Neural progenitor cell (in vitro differentiated cells): Measurements from ENCODE around the gene BPIFB2. TPM values are rescaled to one million over a fixed set of nuclear protein-coding genes. Genes with fewer than 3 reads are reported as not detected.

Experiments used
- DNase-seq: peaks from one replicate; pipeline ENCODE4 v3.0.0-alpha.2; 2016; ENCODE audit warnings: low spot score
- H2AFZ ChIP-seq: fragments of 200-600 bp; sonication (generic); replicated peaks from 2 replicates; pipeline ENCODE4 v1.6.1; 2016; ENCODE audit warnings: antibody characterized with exemption
- H3F3A ChIP-seq: fragments of 200-600 bp; sonication (generic); 2 replicates; pipeline ENCODE4 v1.6.1; 2016; ENCODE audit warnings: antibody characterized with exemption, low read depth
- H3K27ac ChIP-seq: fragments of 200-600 bp; sonication (generic); 2 replicates; pipeline ENCODE4 v1.5.1; 2016; ENCODE audit warnings: mild to moderate bottlenecking
- H3K27me3 ChIP-seq: fragments of 200-600 bp; sonication (generic); 2 replicates; pipeline ENCODE4 v1.6.1; 2016; ENCODE audit warnings: mild to moderate bottlenecking, moderate library complexity
- H3K36me3 ChIP-seq: fragments of 200-600 bp; sonication (generic); 2 replicates; pipeline ENCODE4 v1.5.1; 2016
- H3K4me1 ChIP-seq: fragments of 200-600 bp; sonication (generic); 2 replicates; pipeline ENCODE4 v1.6.1; 2016; ENCODE audit warnings: mixed run types
- H3K4me2 ChIP-seq: fragments of 200-600 bp; sonication (generic); 2 replicates; pipeline ENCODE4 v1.6.1; 2016
- H3K4me3 ChIP-seq: fragments of 200-600 bp; sonication (generic); 2 replicates; pipeline ENCODE4 v1.5.1; 2016
- H3K79me2 ChIP-seq: fragments of 200-600 bp; sonication (generic); 2 replicates; pipeline ENCODE4 v1.6.1; 2016; ENCODE audit warnings: low read depth
- H3K9ac ChIP-seq: fragments of 200-600 bp; sonication (generic); 2 replicates; pipeline ENCODE4 v1.6.1; 2016
- H3K9me3 ChIP-seq: fragments of 200-600 bp; sonication (generic); 2 replicates; pipeline ENCODE4 v1.5.1; 2016; ENCODE audit warnings: low read depth
- H4K20me1 ChIP-seq: fragments of 200-600 bp; sonication (generic); 2 replicates; pipeline ENCODE4 v1.6.1; 2016; ENCODE audit warnings: low read depth
- H3K27ac Mint-ChIP-seq: 3 replicates; pipeline ENCODE4 v1.8.0; 2021; ENCODE audit warnings: mixed read lengths
- H3K27me3 Mint-ChIP-seq: 2 replicates; pipeline ENCODE4 v1.8.0; 2022; ENCODE audit warnings: low read depth, mild to moderate bottlenecking, inconsistent platforms, moderate library complexity, mixed read lengths; ENCODE audit not compliant: insufficient read depth
- H3K36me3 Mint-ChIP-seq: 3 replicates; pipeline ENCODE4 v1.8.0; 2021; ENCODE audit warnings: mixed read lengths
- H3K4me1 Mint-ChIP-seq: 3 replicates; pipeline ENCODE4 v1.8.0; 2021; ENCODE audit warnings: mixed read lengths
- H3K4me3 Mint-ChIP-seq: 3 replicates; pipeline ENCODE4 v1.8.0; 2021; ENCODE audit warnings: mild to moderate bottlenecking, moderate library complexity, mixed read lengths
- H3K9me3 Mint-ChIP-seq: 3 replicates; pipeline ENCODE4 v1.8.0; 2020; ENCODE audit warnings: mixed read lengths
- EZH2 ChIP-seq: fragments of 200-600 bp; sonication (generic); IDR thresholded peaks from 2 replicates; pipeline ENCODE4 v1.6.1; 2017; ENCODE audit warnings: antibody characterized with exemption, mild to moderate bottlenecking, moderate library complexity
- EZH2phosphoT487 ChIP-seq: fragments of 200-600 bp; sonication (generic); IDR thresholded peaks from 2 replicates; pipeline ENCODE4 v1.6.1; 2017; ENCODE audit warnings: antibody characterized with exemption
- total RNA-seq: library from RNA; depleted of rRNA; stranded (reverse); fragments of >200 nt; gene quantifications from 2 replicates; pipeline ENCODE4 v1.2.3, GENCODE V29; 2015; ENCODE audit warnings: low replicate concordance
- TF ChIP-seq, protein P1 (sequence below): fragments of 200-600 bp; sonication (generic); IDR thresholded peaks from 2 replicates; pipeline ENCODE4 v1.5.1; 2017; ENCODE audit warnings: antibody characterized with exemption, mild to moderate bottlenecking

The BPIFB2 gene
- total RNA-seq, 1 donor from 2014 or later, result not detected

DNA sequence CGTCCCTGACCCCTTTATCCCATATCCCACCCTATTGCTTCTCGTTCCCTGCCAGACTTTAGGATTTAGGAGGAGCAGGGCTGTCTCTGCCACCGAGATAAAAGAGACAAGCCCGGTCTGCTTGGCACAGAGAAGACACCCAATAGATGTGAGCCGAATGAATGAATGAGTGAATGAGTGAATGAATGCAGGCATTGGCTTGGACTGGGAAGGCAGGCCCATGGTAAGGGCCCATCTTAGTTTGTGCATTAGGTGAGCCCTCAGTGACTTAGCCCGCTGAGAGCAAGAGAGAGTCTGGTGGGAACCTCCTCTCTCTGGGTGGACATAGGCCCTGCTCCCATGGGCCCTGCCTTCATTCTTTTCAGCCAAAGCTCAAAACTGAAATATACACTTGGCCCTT lies 23.1 kb downstream of the BPIFB2 start:
- H3K4me1 ChIP-seq, result no peaks in the 10 kb centered on the region
- no peak overlapping the region for H3K4me3 ChIP-seq
- H3K4me1 Mint-ChIP-seq, result no peaks in the 10 kb centered on the region
- no peaks in the 10 kb centered on the region for H3K9me3 Mint-ChIP-seq
- H3K36me3 ChIP-seq, result no peaks in the 10 kb centered on the region
- H3K4me3 Mint-ChIP-seq, result no peak overlapping the region
- H3K4me2 ChIP-seq, result no peak overlapping the region
- H3K9me3 ChIP-seq, result no peaks in the 10 kb centered on the region
- H3K79me2 ChIP-seq, result no peaks in the 10 kb centered on the region
- H4K20me1 ChIP-seq, result no peaks in the 10 kb centered on the region
- H3K27ac Mint-ChIP-seq, result no peak overlapping the region
- H3K27me3 Mint-ChIP-seq, result peaks cover 8% of the 10 kb centered on the region
- no peak overlapping the region for H3K27ac ChIP-seq
- DNase-seq, result no peak
- H3K9ac ChIP-seq, result no peak overlapping the region
- TF ChIP-seq EZH2phosphoT487 (no peak), EZH2 (no peak)
- TF ChIP-seq, protein P1, sequence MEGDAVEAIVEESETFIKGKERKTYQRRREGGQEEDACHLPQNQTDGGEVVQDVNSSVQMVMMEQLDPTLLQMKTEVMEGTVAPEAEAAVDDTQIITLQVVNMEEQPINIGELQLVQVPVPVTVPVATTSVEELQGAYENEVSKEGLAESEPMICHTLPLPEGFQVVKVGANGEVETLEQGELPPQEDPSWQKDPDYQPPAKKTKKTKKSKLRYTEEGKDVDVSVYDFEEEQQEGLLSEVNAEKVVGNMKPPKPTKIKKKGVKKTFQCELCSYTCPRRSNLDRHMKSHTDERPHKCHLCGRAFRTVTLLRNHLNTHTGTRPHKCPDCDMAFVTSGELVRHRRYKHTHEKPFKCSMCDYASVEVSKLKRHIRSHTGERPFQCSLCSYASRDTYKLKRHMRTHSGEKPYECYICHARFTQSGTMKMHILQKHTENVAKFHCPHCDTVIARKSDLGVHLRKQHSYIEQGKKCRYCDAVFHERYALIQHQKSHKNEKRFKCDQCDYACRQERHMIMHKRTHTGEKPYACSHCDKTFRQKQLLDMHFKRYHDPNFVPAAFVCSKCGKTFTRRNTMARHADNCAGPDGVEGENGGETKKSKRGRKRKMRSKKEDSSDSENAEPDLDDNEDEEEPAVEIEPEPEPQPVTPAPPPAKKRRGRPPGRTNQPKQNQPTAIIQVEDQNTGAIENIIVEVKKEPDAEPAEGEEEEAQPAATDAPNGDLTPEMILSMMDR, result no peak
- H2AFZ ChIP-seq, result no peak overlapping the region
- H3K36me3 Mint-ChIP-seq, result no peaks in the 10 kb centered on the region
- H3K27me3 ChIP-seq, result peaks cover 4% of the 10 kb centered on the region
- no peaks in the 10 kb centered on the region for H3F3A ChIP-seq

DNA sequence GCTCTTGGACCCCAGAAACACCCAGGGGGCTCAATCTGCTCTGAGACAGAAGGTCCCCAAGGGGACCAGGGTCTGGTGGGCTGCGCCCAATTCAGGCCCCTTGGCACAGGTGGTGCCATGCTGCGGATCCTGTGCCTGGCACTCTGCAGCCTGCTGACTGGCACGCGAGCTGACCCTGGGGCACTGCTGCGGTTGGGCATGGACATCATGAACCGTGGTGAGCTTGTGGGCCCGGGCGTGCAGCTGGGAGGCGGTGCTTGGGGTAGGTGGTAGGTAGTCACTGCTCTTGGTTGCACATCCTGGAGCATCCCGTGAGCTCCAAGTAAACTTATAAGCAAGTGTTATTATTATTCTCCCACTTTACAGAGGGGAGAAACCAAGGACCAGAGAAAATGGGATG lies 24.0 kb downstream of the BPIFB2 start, which contains the start of gene BPIFB6:
BPIFB6 (plus strand) TSS at position 118 of the 400 bp plus-strand sequence; CDS start at position 118, 0 bp downstream.
- H3K9ac ChIP-seq, result no peak within 1 kb of the TSS
- Mint-ChIP-seq H3K4me1 (no peaks in the 10 kb centered on the region), H3K27me3 (peaks cover 12% of the 10 kb centered on the region), H3K27ac (no peak within 1 kb of the TSS), H3K4me3 (no peak within 1 kb of the TSS), H3K9me3 (no peaks in the 10 kb centered on the region), H3K36me3 (no peaks in the 10 kb centered on the region)
- H3K4me1 ChIP-seq, result no peaks in the 10 kb centered on the region
- H3K4me2 ChIP-seq, result no peak within 1 kb of the TSS
- H3K79me2 ChIP-seq, result no peaks in the 10 kb centered on the region
- H3K27ac ChIP-seq, result no peak within 1 kb of the TSS
- H3F3A ChIP-seq, result no peaks in the 10 kb centered on the region
- no peak within 1 kb of the TSS for H3K4me3 ChIP-seq
- no peak within 1 kb of the TSS for H2AFZ ChIP-seq
- H4K20me1 ChIP-seq, result no peaks in the 10 kb centered on the region
- no peaks in the 10 kb centered on the region for H3K36me3 ChIP-seq
- no peak for DNase-seq
- no peaks in the 10 kb centered on the region for H3K27me3 ChIP-seq
- no peaks in the 10 kb centered on the region for H3K9me3 ChIP-seq
- TF ChIP-seq EZH2 (no peak), EZH2phosphoT487 (no peak)
- TF ChIP-seq, protein P1, result no peak

DNA sequence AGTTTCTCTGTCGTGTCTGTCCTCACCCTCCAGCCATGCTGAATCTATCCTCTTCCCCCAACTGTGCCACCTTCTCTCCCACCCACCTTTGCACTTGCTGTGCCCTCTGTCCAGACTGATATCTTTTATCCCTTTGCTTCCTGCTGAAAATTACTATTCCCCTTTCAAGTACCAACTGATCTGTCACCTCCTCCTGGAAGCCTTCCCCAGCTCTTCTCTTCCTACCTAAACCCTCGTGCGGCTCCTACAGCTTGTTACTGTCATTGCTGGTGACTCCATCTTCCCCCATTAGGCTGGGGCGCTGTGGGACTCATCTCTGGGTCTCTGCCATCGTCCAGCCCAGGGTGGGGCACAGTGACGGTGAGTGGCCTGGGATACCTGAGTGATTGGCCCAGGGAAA lies 25.1 kb downstream of the BPIFB2 start:
- H3K4me3 ChIP-seq, result no peak overlapping the region
- H3K36me3 ChIP-seq, result no peaks in the 10 kb centered on the region
- Mint-ChIP-seq H3K27ac (no peak overlapping the region), H3K36me3 (no peaks in the 10 kb centered on the region), H3K4me3 (no peak overlapping the region), H3K27me3 (peaks cover 12% of the 10 kb centered on the region), H3K9me3 (no peaks in the 10 kb centered on the region), H3K4me1 (no peaks in the 10 kb centered on the region)
- H3K9ac ChIP-seq, result no peak overlapping the region
- peaks cover 5% of the 10 kb centered on the region for H3K27me3 ChIP-seq
- H3K9me3 ChIP-seq, result no peaks in the 10 kb centered on the region
- H4K20me1 ChIP-seq, result no peaks in the 10 kb centered on the region
- H3K79me2 ChIP-seq, result no peaks in the 10 kb centered on the region
- no peak for DNase-seq
- H3K4me2 ChIP-seq, result no peak overlapping the region
- H3K27ac ChIP-seq, result no peak overlapping the region
- no peaks in the 10 kb centered on the region for H3F3A ChIP-seq
- H3K4me1 ChIP-seq, result no peaks in the 10 kb centered on the region
- no peak for TF ChIP-seq EZH2phosphoT487
- TF ChIP-seq, protein P1, result no peak
- TF ChIP-seq EZH2, result no peak
- no peak overlapping the region for H2AFZ ChIP-seq
